GM10266 (cell line): ENCODE data around the gene BFSP1.

Experiments used
- DNase-seq: peaks from one replicate; pipeline ENCODE4 v3.0.0; 2012; ENCODE audit errors: extremely low spot score
- CTCF ChIP-seq: IDR thresholded peaks from 2 replicates; pipeline ENCODE4 v1.5.1; 2012; ENCODE audit warnings: mild to moderate bottlenecking, low read depth; ENCODE audit not compliant: control insufficient read depth, insufficient read depth; ENCODE audit errors: missing control alignments

Gene BFSP1

DNA sequence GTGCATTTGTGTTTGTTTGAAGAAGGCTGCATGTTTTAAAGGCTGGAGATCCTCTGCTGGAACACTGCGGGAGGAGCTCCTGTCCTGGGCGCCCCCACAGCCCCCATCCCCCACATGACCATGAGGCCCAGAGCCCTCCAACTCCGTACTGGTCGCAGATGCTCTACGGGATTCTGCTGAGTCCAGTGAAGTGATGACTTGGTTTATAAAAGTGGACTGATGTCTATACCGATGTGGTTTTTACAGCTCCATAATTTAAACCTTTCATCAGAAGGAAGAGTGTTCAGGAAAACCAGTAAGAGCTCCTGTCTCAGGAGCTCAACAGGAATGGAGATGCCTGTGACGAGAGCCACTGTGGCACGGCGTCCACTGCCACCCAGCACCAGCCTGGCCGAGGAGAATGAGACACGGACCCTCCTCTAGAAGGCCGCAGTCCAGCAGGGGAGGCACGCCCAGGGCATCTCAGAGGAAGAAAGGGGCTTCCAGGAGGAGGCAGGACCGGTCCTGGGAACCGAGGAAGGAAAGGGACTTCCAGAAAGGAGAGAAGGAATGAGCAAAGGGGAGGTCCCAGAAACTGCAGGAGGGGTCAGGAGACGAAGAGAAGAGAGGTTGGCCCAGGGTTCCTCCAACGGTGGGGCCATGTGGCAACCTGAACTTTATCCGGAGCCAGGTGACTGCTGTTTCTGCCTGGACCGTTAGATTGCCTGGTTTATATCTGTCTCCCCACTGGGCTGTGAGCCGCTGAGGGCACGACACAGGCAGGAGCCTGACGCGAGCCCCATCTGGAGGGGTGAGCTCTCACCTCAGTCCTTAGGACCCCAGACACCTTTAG, 26.9 kb downstream of the BFSP1 start:
- no peak for TF ChIP-seq CTCF

DNA sequence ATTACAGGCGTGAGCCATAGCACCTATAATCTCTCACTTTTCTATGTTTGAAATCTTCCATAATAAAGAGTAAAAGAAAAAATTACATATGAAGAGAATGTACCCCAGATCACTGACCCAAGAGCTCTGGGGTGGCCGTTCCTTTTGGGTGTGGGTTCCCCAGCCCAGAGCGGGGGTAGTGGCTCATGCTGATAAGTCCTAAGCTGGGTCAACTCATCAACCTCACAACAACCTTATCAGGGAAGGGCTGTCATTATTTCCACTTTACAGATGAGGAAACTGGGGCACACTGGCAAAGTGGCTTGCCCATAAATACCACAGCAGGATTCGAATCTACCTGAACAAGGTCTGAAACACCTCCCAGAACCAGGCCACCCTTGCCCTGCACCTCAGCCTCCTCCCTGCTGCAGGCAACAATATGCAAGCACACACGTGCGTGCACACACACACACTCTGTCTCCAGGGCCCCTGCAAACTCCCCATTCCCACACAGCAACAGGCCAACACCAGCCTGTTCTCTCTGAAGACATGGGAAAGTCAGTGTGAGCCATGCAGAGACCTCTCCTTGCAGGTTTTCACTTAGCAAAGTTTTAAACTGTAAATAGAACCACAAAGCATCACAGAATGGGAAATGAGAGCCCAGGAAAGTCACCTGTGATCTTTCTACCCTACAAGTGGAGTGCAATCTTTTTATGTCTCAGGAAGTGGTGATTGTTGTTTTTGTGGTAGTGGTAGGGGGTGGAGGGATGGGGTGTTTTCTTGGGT, 27.7 kb downstream of the BFSP1 start:
- no peak for DNase-seq
- TF ChIP-seq CTCF: no peak

More for the DNA sequence above, 26.9 kb downstream of the BFSP1 start:
- no peak for DNase-seq

DNA sequence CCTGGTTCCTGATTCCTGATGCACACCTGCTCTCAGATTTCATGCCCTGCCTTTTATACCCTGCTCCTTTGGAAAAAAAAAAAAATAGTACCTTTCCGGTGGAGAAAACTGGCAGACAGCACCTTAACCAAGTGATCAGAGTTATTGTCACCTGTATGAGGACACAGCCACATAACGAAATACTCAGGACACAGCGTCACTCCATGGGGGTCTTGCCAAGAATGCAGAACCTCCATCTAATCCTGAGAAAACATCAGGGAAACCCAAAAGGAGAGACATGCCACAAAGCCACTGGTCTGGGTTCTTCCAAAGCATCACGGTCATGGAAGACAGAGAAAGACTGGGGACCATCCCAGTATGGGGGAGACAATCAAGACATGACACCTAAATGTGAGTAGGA, 29.1 kb downstream of the BFSP1 start:
- DNase-seq: no peak
- no peak for TF ChIP-seq CTCF

- no peak for DNase-seq
- no peak for TF ChIP-seq CTCF
Observed at GRCh38 chr20:17501701-17502100, 29.5 kb downstream of the BFSP1 start.

- DNase-seq: no peak
- TF ChIP-seq CTCF: no peak
Observed at GRCh38 chr20:17500826-17501225, 30.4 kb downstream of the BFSP1 start.

DNA sequence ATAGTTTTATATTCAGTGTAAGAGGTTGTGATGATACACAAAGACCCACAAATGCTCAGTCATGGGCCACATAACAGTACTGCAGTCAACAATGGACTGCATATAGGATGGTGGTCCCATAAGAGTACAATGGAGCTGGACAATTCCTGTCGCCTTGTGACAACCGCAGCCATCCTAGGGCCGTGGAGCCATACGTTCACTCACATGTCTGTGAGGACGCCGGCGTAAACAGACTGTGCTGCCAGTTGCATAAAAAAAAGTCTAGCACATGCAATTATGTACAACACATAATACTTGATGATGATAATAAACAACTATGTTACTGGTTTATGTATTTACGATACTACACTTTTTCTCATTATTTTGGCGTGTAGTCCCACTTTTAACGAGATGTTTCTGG, 30.9 kb downstream of the BFSP1 start:
- no peak for DNase-seq
- no peak for TF ChIP-seq CTCF

- no peak for DNase-seq
- no peak for TF ChIP-seq CTCF
Observed at GRCh38 chr20:17499041-17499440, 32.1 kb downstream of the BFSP1 start.
